SK-N-DZ (cell line): ENCODE results near the gene DUOX1.

Experiments
- DNase-seq: peaks from one replicate; pipeline ENCODE4 v3.0.0-alpha.2; 2015; ENCODE audit warnings: low spot score

Gene DUOX1

GRCh38 chr15:45106002-45106790 lies 23.6 kb upstream of the DUOX1 start:
- DNase-seq: no peak

- no peak for DNase-seq
Measured at GRCh38 chr15:45107941-45108630, 21.7 kb upstream of the DUOX1 start.

GRCh38 chr15:45110256-45110820 lies 19.5 kb upstream of the DUOX1 start:
- DNase-seq: no peak

- DNase-seq: no peak
Measured at GRCh38 chr15:45111390-45112142, 18.2 kb upstream of the DUOX1 start.

GRCh38 chr15:45112143-45112590 lies 17.6 kb upstream of the DUOX1 start:
- DNase-seq: no peak

- no peak for DNase-seq
Measured at GRCh38 chr15:45112591-45113379, 17.0 kb upstream of the DUOX1 start.

- DNase-seq: no peak
Measured at GRCh38 chr15:45113380-45113990, 16.3 kb upstream of the DUOX1 start.

GRCh38 chr15:45114076-45114750 lies 15.6 kb upstream of the DUOX1 start, which contains the start of the genes DUOX2 and DUOXA2:
Gene DUOX2 (minus strand): TSS chr15:45114172. CDS start chr15:45113411, 761 bp downstream.
Gene DUOXA2 (plus strand): TSS chr15:45114326. CDS start chr15:45114606, 280 bp downstream.
- no peak for DNase-seq

- no peak for DNase-seq
Measured at GRCh38 chr15:45114751-45115085, 15.1 kb upstream of the DUOX1 start.

GRCh38 chr15:45115312-45115820 lies 14.4 kb upstream of the DUOX1 start:
- DNase-seq: no peak

GRCh38 chr15:45116006-45116481 lies 13.8 kb upstream of the DUOX1 start:
- no peak for DNase-seq

- no peak for DNase-seq
Measured at GRCh38 chr15:45116482-45117307, 13.1 kb upstream of the DUOX1 start.

GRCh38 chr15:45117308-45118130 lies 12.3 kb upstream of the DUOX1 start:
- DNase-seq: no peak

- DNase-seq: peak; percentile 91
Measured at GRCh38 chr15:45118131-45118588, 11.6 kb upstream of the DUOX1 start.

GRCh38 chr15:45118996-45119395 lies 10.8 kb upstream of the DUOX1 start:
- DNase-seq: no peak

- DNase-seq: no peak
Measured at GRCh38 chr15:45120081-45120972, 9.5 kb upstream of the DUOX1 start.

GRCh38 chr15:45121020-45121419 lies 8.8 kb upstream of the DUOX1 start:
- DNase-seq: no peak
